ENCODE data around the gene TMEM258. TPM values are rescaled to one million over a fixed set of nuclear protein-coding genes. Genes with fewer than 3 reads are reported as not detected.

Gene TMEM258
- total RNA-seq, 1 experiment from 2014 or later = 110 TPM

GRCh38 chr11:61827571-61828378 is 35.4 kb upstream of the TMEM258 start, which contains the start of gene FADS2:
FADS2 (plus strand) TSS chr11:61828300; CDS start chr11:61828391, 91 bp downstream.
- TF ChIP-seq EZH2phosphoT487 (IDR thresholded peaks at IDR 0.05; ENCODE audit: borderline replicate concordance, low read length) = peak; percentile 84
- TF ChIP-seq CTCF (conservative IDR thresholded peaks at IDR 0.05; ENCODE audit: low read depth, low read length) = no peak
- TF ChIP-seq EZH2 (IDR thresholded peaks at IDR 0.05; ENCODE audit: low read length, unreplicated experiment) = no peak
- Histone ChIP-seq H4K20me1 (ENCODE audit: low read length) (peaks cover 31% of the 10 kb centered on the region; the same call in 1 of the 2 replicates), H3K4me2 (ENCODE audit: low read length) (peak within 1 kb of the TSS; percentile 90), H3K9me2 (replicated peaks; ENCODE audit: low read length) (no peaks in the 10 kb centered on the region), H2AFZ (ENCODE audit: low read length) (peak within 1 kb of the TSS; percentile 81), H3K79me2 (ENCODE audit: low read length) (peaks cover 59% of the 10 kb centered on the region), H3K4me3 (ENCODE audit: low read length) (peak within 1 kb of the TSS; percentile 88), H3K4me1 (ENCODE audit: insufficient read depth, low read length) (peaks cover 21% of the 10 kb centered on the region), H3K27me3 (ENCODE audit: low read length) (no peaks in the 10 kb centered on the region), H3K27ac (ENCODE audit: low read length) (peak within 1 kb of the TSS; percentile 80), H3K9me3 (ENCODE audit: low read length) (no peaks in the 10 kb centered on the region), H3K36me3 (ENCODE audit: low read depth, low read length) (no peaks in the 10 kb centered on the region), H3F3A (ENCODE audit: low read length, unreplicated experiment) (no peaks in the 10 kb centered on the region), H3K9ac (ENCODE audit: low read length) (peak within 1 kb of the TSS; percentile 80)
- ChIA-PET CTCF (no interaction called here), POLR2A (ENCODE audit: unreplicated experiment) (interaction anchor here (0.7 to 1.6 kb wide), 3 partner anchors 12 to 20 kb away, joined by 3 to 10 read pairs (median 8); no protein-coding TSS in a partner anchor)
- intact Hi-C loops (cut with micrococcal nuclease) = no loop called here
- BruUV-seq (replicated peaks) = no TSS peak
- ATAC-seq (peak; percentile 82), DNase-seq (peak; percentile 93)

- Histone ChIP-seq H3K4me3 (ENCODE audit: low read length) (peak overlapping the region; percentile 88), H3K4me1 (ENCODE audit: insufficient read depth, low read length) (peaks cover 21% of the 10 kb centered on the region), H4K20me1 (ENCODE audit: low read length) (peaks cover 24% of the 10 kb centered on the region; the same call in 1 of the 2 replicates), H3K4me2 (ENCODE audit: low read length) (peak overlapping the region; percentile 90), H3K79me2 (ENCODE audit: low read length) (peaks cover 55% of the 10 kb centered on the region), H2AFZ (ENCODE audit: low read length) (peak overlapping the region; percentile 81), H3K9me3 (ENCODE audit: low read length) (no peaks in the 10 kb centered on the region), H3F3A (ENCODE audit: low read length, unreplicated experiment) (no peaks in the 10 kb centered on the region), H3K9ac (ENCODE audit: low read length) (peak overlapping the region; percentile 80), H3K9me2 (replicated peaks; ENCODE audit: low read length) (no peaks in the 10 kb centered on the region), H3K36me3 (ENCODE audit: low read depth, low read length) (no peaks in the 10 kb centered on the region), H3K27me3 (ENCODE audit: low read length) (no peaks in the 10 kb centered on the region), H3K27ac (ENCODE audit: low read length) (peak overlapping the region; percentile 80)
- no peak for TF ChIP-seq EZH2 (IDR thresholded peaks at IDR 0.05; ENCODE audit: low read length, unreplicated experiment)
- no peak for TF ChIP-seq EZH2phosphoT487 (IDR thresholded peaks at IDR 0.05; ENCODE audit: borderline replicate concordance, low read length)
- ATAC-seq (no peak; the same call in 1 of the 2 replicates), DNase-seq (no peak)
- intact Hi-C loops (cut with micrococcal nuclease) = no loop called here
- ChIA-PET POLR2A (ENCODE audit: unreplicated experiment) (no interaction called here), CTCF (no interaction called here)
- TSS peak; percentile 87 for BruUV-seq (replicated peaks)
Observed at GRCh38 chr11:61826930-61827570, 34.7 kb upstream of the TMEM258 start.

- CTCF ChIA-PET = interaction anchor here (0.5 to 0.9 kb wide), 2 partner anchors 23 to 520 kb away, joined by 3 to 5 read pairs; no protein-coding TSS in a partner anchor
- POLR2A ChIA-PET (ENCODE audit: unreplicated experiment) = interaction anchor here (0.6 kb wide), 1 partner anchor 175 kb away, joined by 6 read pairs; no protein-coding TSS in a partner anchor
- peak; percentile 5 for ATAC-seq
- H3K9me2 ChIP-seq (replicated peaks; ENCODE audit: low read length) = no peaks in the 10 kb centered on the region
- H3K27me3 ChIP-seq (ENCODE audit: low read length) = no peaks in the 10 kb centered on the region
- peak overlapping the region; percentile 81 for H3K27ac ChIP-seq (ENCODE audit: low read length)
- no TSS peak for BruUV-seq (replicated peaks)
- H3K9me3 ChIP-seq (ENCODE audit: low read length) = no peaks in the 10 kb centered on the region
- H3K9ac ChIP-seq (ENCODE audit: low read length) = 0 out of 2 replicates have a peak overlapping the region, but pooled peaks have one; percentile 19
- H3K79me2 ChIP-seq (ENCODE audit: low read length) = peaks cover 38% of the 10 kb centered on the region
- peak overlapping the region; percentile 24; the same call in 1 of the 2 replicates for H3K4me3 ChIP-seq (ENCODE audit: low read length)
- no peaks in the 10 kb centered on the region for H3F3A ChIP-seq (ENCODE audit: low read length, unreplicated experiment)
- H3K4me2 ChIP-seq (ENCODE audit: low read length) = peak overlapping the region; percentile 72
- H3K36me3 ChIP-seq (ENCODE audit: low read depth, low read length) = no peaks in the 10 kb centered on the region
- H2AFZ ChIP-seq (ENCODE audit: low read length) = no peak overlapping the region
- no peaks in the 10 kb centered on the region for H4K20me1 ChIP-seq (ENCODE audit: low read length)
- intact Hi-C loops (cut with micrococcal nuclease) = no loop called here
- TF ChIP-seq EZH2phosphoT487 (IDR thresholded peaks at IDR 0.05; ENCODE audit: borderline replicate concordance, low read length) (no peak), CTCF (conservative IDR thresholded peaks at IDR 0.05; ENCODE audit: low read depth, low read length) (no peak), EZH2 (IDR thresholded peaks at IDR 0.05; ENCODE audit: low read length, unreplicated experiment) (no peak)
- peaks cover 42% of the 10 kb centered on the region for H3K4me1 ChIP-seq (ENCODE audit: insufficient read depth, low read length)
- peak; percentile 81 for DNase-seq
Observed at GRCh38 chr11:61820174-61820573, 27.8 kb upstream of the TMEM258 start.
